Right atrium auricular region (tissue), 2 donors: ENCODE measurements around the gene RAET1E. TPM values are rescaled to one million over a fixed set of nuclear protein-coding genes. Genes with fewer than 3 reads are reported as not detected.

Experiments
- DNase-seq: peaks from one replicate; pipeline ENCODE4 v3.0.0-alpha.2; 2019; ENCODE audit warnings: low spot score
- H3K27ac ChIP-seq, 2 donors: fragments of 200-600 bp; sonication (generic); 1 replicate in 1 of 2; 2 replicates in 1 of 2; pipeline ENCODE4 v1.5.1; 2016 to 2019
- H3K27me3 ChIP-seq, 2 donors: fragments of 200-600 bp; sonication (generic); one replicate each; pipeline versions ENCODE4 v1.5.1 to v1.6.0; 2017 to 2019
- H3K36me3 ChIP-seq: fragments of 200-600 bp; sonication (generic); one replicate; pipeline ENCODE4 v1.5.1; 2016
- H3K4me1 ChIP-seq, 2 donors: fragments of 200-600 bp; sonication (generic); one replicate each; pipeline versions ENCODE4 v1.5.1 to v1.6.0; 2017 to 2019
- H3K4me3 ChIP-seq, 2 donors: fragments of 200-600 bp; sonication (generic); 1 replicate in 1 of 2; 2 replicates in 1 of 2; pipeline ENCODE4 v1.5.1; 2017 to 2019; ENCODE audit warnings: mild to moderate bottlenecking in 1 of 2, moderate library complexity in 1 of 2
- H3K9me3 ChIP-seq, 2 donors: fragments of 200-600 bp; sonication (generic); one replicate each; pipeline ENCODE4 v1.5.1; 2019
- total RNA-seq, 2 donors: library from RNA; depleted of rRNA; stranded (reverse); fragments of >200 nt; gene quantifications; one replicate each; pipeline ENCODE4 v1.1.0, GENCODE V29; 2016
- TF ChIP-seq, protein P1 (sequence below), 2 donors: fragments of 200-600 bp; sonication (generic); IDR thresholded peaks; one replicate each; pipeline ENCODE4 v1.5.1; 2019; ENCODE audit warnings: antibody characterized with exemption in 2 of 2

Gene RAET1E
- total RNA-seq, 2 donors from 2014 or later = 0.52 to 4.3 TPM

DNA sequence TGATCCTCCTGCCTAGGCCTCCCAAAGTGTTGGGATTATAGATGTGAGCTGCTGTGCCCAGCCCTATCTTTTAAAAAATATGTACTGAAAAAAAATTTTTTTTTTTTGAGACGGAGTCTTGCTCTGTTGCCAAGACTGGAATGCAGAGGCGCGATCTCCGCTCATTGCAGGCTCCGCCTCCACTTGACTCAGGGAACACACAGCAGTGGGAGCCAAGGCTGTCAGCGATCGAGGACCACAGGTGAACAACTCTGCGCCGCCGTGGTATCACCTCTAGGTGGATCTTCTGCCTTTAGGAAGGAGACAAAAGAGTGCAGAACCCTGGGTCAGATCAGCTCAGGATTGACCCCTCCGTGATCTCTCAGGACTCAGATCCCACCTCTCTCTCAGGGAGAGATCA, 13.7 kb downstream of the RAET1E start:
- Histone ChIP-seq H3K9me3 (no peaks in the 10 kb centered on the region), H3K4me1 (peaks cover 0 to 5% of the 10 kb centered on the region in 2 donors), H3K27ac (no peak overlapping the region), H3K4me3 (no peak overlapping the region), H3K27me3 (no peaks in the 10 kb centered on the region), H3K36me3 (no peaks in the 10 kb centered on the region)
- TF ChIP-seq, protein P1, sequence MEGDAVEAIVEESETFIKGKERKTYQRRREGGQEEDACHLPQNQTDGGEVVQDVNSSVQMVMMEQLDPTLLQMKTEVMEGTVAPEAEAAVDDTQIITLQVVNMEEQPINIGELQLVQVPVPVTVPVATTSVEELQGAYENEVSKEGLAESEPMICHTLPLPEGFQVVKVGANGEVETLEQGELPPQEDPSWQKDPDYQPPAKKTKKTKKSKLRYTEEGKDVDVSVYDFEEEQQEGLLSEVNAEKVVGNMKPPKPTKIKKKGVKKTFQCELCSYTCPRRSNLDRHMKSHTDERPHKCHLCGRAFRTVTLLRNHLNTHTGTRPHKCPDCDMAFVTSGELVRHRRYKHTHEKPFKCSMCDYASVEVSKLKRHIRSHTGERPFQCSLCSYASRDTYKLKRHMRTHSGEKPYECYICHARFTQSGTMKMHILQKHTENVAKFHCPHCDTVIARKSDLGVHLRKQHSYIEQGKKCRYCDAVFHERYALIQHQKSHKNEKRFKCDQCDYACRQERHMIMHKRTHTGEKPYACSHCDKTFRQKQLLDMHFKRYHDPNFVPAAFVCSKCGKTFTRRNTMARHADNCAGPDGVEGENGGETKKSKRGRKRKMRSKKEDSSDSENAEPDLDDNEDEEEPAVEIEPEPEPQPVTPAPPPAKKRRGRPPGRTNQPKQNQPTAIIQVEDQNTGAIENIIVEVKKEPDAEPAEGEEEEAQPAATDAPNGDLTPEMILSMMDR (IDR thresholded peaks at IDR 0.05) = no peak
- DNase-seq = peak; percentile 64

GRCh38 chr6:149881860-149882259, 16.1 kb downstream of the RAET1E start:
- Histone ChIP-seq H3K36me3 (no peaks in the 10 kb centered on the region), H3K27me3 (no peaks in the 10 kb centered on the region), H3K4me3 (no peak overlapping the region), H3K4me1 (peaks cover 0 to 3% of the 10 kb centered on the region in 2 donors), H3K9me3 (no peaks in the 10 kb centered on the region), H3K27ac (no peak overlapping the region)
- DNase-seq = no peak
- TF ChIP-seq, protein P1 (IDR thresholded peaks at IDR 0.05) = no peak

DNA sequence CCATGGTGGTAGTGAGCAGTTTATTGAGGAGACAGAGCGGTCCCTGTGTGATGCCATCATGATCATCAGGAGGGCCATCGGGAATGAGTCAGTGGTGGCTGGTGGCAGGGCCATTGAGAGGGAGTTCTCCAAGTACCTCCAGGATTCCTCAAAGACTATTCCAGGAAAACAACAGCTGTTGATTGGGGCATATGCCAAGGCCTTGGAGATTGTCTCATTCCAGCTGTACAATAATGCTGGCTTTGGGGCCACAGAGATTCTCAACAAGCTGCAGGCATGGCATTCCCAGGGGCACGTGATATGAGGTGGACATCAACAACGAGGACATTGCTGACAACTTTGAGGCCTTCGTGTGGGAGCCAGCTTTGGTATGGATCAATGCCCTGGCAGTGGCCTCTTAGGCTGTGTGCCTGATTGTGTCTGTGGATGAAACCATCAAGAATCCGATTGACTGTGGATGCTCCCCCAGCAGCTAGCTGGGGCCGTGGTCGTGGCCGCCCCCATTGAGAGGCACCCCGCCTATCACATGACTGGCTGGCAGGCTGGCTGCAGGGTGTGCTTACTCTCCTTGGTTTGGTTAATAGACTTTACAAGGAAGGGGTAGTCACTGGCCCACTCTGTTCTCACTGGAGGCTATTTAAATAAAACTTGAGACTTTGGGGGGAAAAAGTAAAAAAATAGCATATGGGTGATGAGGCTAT, 16.7 kb downstream of the RAET1E start:
- no peaks in the 10 kb centered on the region for H3K9me3 ChIP-seq

DNA sequence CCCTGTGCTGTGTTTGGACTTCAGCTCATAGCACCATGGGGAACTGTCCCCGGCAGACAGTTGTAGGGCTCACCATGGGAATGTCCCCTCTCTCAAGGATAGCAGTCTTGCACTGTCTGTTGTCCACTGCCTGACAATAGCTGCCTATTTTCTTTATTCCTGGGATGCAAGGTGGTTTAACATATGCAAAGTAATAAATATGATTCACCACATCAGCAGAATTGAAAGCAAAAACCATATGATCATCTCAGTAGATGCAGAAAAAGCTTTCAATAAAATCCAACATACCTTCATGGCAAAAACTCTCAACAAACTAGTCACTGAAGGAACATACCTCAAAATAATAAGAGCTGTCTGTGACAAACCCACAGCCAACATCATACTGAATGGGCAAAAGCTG, 20.3 kb downstream of the RAET1E start:
- Histone ChIP-seq H3K27me3 (no peaks in the 10 kb centered on the region), H3K36me3 (no peaks in the 10 kb centered on the region), H3K9me3 (peaks cover 0 to 1% of the 10 kb centered on the region in 2 donors), H3K4me1 (no peaks in the 10 kb centered on the region), H3K27ac (no peak overlapping the region), H3K4me3 (no peak overlapping the region)
- TF ChIP-seq, protein P1 (IDR thresholded peaks at IDR 0.05) = no peak
- no peak for DNase-seq

More for the DNA sequence above, 16.7 kb downstream of the RAET1E start:
- no peak overlapping the region for H3K27ac ChIP-seq
- H3K4me1 ChIP-seq = no peaks in the 10 kb centered on the region
- no peaks in the 10 kb centered on the region for H3K36me3 ChIP-seq
- no peak for DNase-seq
- no peaks in the 10 kb centered on the region for H3K27me3 ChIP-seq
- no peak overlapping the region for H3K4me3 ChIP-seq
- TF ChIP-seq, protein P1 (IDR thresholded peaks at IDR 0.05) = no peak

GRCh38 chr6:149876241-149876933, 21.5 kb downstream of the RAET1E start:
- Histone ChIP-seq H3K27ac (no peak overlapping the region), H3K4me3 (no peak overlapping the region), H3K27me3 (no peaks in the 10 kb centered on the region), H3K4me1 (no peaks in the 10 kb centered on the region), H3K36me3 (no peaks in the 10 kb centered on the region), H3K9me3 (peaks cover 0 to 10% of the 10 kb centered on the region in 2 donors)
- no peak for DNase-seq
- TF ChIP-seq, protein P1 (IDR thresholded peaks at IDR 0.05) = no peak
